Measurements from ENCODE around the gene DOCK3.

The DOCK3 gene

DNA sequence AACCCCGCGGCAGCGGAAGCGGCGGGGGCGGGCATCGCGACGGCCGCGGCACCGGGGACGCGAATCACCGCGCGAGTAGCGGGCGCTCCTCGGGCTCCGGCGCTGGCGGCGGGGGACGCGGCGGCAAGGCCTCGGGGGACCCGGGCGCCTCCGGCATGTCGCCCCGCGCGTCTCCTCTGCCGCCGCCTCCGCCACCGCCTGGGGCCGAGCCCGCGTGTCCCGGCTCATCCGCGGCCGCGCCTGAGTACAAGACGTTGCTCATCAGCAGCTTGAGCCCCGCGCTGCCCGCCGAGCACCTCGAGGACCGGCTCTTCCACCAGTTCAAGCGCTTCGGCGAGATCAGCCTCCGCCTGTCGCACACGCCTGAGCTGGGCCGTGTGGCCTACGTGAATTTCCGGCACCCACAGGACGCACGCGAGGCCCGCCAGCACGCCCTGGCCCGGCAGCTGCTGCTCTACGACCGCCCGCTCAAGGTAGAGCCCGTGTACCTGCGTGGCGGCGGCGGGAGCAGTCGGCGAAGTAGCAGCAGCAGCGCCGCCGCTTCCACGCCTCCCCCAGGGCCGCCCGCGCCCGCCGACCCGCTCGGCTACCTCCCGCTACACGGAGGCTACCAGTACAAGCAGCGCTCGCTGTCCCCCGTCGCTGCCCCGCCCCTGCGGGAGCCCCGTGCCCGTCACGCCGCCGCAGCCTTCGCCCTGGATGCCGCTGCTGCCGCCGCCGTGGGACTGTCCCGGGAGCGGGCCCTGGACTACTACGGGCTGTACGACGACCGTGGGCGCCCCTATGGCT, 717.0 kb downstream of the DOCK3 start:
- DNase-seq, result peak; percentile 41

GRCh38 chr3:51392355-51393133, 717.8 kb downstream of the DOCK3 start:
- DNase-seq, result no peak

DNA sequence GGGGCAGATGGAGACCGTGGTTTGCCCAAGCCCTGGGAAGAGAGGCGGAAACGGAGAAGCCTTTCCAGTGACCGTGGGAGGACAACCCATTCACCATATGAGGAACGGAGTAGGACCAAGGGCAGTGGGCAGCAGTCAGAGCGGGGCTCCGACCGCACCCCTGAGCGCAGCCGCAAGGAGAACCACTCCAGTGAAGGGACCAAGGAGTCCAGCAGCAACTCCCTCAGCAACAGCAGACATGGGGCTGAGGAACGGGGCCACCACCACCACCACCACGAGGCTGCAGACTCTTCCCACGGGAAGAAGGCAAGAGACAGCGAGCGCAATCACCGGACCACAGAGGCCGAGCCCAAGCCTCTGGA, 718.4 kb downstream of the DOCK3 start:
- no peak for DNase-seq

GRCh38 chr3:51393564-51393963, 718.8 kb downstream of the DOCK3 start:
- no peak for DNase-seq

DNA sequence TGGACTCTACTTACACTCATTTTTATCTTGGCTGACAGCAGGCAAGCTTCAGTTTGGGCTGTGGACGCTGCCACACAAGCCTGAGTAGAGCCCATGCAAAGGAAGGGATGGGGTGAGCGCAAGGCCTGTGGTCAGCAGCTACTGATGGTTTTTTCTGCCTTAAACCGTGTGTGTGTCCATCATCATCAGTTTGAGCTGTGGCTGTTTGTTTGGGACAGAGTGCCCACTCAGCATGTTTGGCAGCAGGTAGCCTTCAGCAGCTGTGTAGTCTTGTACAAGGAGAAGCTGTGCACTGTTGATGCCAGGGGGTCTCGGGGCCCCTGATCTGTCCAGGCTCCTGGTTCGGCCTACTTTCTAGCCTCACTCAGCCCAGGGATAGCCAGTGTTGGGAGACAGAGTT, 719.8 kb downstream of the DOCK3 start:
- no peak for DNase-seq

DNA sequence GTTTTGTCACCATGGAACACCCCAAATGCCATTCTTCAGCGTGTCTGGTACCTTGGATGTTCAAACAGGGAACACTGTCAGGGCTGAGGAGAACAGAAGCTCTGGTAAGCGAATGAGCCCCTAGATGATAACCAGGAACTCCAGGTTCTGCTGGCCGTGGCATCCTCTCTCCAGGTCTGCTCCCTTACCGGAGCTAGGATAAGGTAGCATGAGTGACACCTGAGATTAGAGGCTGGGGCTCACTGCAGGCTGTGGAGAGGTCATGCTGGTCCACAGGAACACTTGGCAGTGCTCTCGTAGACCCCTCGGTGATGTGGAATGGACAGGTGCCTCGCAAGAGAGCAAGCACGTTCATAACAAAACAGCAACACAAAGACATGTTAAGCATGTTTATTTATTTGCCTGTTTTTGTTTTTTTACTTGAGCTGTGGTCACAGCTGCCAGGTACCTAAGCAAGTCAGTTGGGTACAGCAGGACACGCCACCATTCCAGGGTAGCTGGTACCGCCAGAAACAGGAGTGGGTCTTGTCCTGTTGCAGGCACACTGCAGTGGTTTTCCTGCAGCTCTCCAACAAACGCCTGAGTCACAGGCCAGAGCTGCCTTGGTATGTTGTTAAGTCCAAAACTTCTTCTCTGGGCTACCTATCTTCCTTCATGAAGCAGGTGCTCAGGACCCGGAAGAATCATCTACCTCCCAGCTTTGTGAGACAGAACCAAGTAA, 720.9 kb downstream of the DOCK3 start:
- no peak for DNase-seq

- DNase-seq, result no peak
These were observed 721.7 kb downstream of the DOCK3 start for GRCh38 chr3:51396401-51396800.

- no peak for DNase-seq
These were observed 722.7 kb downstream of the DOCK3 start for GRCh38 chr3:51397392-51397791.

GRCh38 chr3:51398595-51399310, 724.0 kb downstream of the DOCK3 start:
- no peak for DNase-seq

DNA sequence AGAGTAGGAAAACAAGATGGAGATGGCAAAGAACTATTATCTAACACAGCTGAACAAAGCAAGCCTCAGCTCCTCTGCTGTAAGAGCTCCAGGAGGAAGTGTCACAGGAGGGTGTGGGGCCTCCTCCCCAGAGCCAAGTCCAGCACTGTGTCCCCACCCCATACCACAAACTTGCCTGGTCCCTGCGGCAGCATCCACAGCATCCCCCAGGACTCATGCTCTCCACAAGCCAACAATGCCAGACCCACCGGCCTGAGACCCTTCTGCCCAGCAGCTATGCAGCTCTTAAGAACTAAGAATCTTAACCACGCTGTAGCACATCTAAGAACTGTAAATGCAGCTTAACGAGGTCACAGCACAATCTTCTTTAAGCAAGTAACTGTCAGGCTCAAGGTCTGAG, 725.4 kb downstream of the DOCK3 start:
- DNase-seq, result no peak

DNA sequence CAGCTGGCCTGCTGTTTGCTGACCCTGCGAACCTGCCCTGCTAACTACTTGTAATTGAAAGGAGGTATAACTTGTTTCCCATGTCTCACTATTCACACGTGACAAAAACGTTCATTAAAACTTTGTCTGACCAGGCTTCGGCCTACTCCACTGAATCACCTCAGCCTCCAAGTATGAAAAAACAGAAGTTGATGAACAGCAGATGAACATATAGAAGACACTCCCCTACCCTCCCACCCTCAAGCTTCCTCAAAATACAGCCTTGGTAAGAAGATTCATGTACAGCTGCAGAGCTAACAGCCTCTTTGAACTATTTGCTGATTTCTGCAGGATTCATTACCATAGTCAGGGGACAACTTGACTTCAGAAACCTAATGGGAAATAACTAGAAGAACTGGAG, 727.0 kb downstream of the DOCK3 start:
- DNase-seq, result no peak

DNA sequence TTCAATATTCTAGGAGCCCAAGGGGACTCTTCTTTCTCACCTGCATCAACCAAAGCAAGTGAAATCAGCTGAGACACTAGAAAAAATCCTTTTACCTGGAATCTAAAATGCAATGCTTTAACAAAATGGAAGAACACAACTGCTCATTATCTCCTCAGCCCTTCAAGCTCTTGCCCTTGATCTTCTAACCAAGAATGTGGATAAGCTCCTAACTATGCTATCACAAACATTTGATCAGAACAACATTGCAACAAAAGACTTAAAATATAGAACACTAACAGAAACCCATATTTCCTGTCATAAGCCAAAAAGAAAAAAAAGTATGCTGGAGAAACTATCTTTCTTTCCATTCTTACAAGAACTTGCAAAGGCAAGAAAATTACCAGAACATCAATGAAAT, 728.9 kb downstream of the DOCK3 start:
- no peak for DNase-seq

- DNase-seq, result no peak
These were observed 733.3 kb downstream of the DOCK3 start for GRCh38 chr3:51408021-51408420.

GRCh38 chr3:51408813-51409212, 734.1 kb downstream of the DOCK3 start:
- DNase-seq, result no peak

GRCh38 chr3:51422211-51422610, 747.5 kb downstream of the DOCK3 start:
- no peak for DNase-seq

GRCh38 chr3:51426921-51427320, 752.2 kb downstream of the DOCK3 start:
- no peak for DNase-seq

DNA sequence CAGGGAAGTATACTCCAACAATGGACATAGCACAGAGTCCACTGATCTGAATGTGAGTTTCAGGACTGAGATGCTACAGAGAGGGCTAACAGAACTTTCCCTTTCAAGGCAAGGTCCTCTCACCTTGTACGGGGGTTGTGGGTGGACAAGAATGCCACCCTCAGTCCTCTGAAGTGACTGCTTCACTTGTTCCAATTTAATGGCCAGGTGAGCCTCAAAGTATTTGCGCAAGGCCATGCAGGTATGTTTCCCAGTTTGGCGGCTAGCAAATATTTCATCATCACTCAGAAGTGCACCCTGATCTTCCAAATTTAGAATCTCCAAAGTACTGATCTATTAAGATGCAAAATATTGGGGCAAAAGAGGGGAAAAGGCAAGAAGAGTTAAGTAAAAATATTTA, 754.4 kb downstream of the DOCK3 start:
- no peak for DNase-seq

Measured in activated CD4-positive, alpha-beta T cell treated with anti-CD3 and anti-CD28 coated beads for 1 hour (primary cell).